Activated CD8-positive, alpha-beta memory T cell treated with anti-CD3 and anti-CD28 coated beads for 4 hours (primary cell): ENCODE measurements around the gene LPAR1.

Experiments
- DNase-seq, 2 donors: peaks; one replicate each; pipeline ENCODE4 v3.0.0-alpha.2; 2020; ENCODE audit warnings: low read depth in 2 of 2

Gene LPAR1

DNA sequence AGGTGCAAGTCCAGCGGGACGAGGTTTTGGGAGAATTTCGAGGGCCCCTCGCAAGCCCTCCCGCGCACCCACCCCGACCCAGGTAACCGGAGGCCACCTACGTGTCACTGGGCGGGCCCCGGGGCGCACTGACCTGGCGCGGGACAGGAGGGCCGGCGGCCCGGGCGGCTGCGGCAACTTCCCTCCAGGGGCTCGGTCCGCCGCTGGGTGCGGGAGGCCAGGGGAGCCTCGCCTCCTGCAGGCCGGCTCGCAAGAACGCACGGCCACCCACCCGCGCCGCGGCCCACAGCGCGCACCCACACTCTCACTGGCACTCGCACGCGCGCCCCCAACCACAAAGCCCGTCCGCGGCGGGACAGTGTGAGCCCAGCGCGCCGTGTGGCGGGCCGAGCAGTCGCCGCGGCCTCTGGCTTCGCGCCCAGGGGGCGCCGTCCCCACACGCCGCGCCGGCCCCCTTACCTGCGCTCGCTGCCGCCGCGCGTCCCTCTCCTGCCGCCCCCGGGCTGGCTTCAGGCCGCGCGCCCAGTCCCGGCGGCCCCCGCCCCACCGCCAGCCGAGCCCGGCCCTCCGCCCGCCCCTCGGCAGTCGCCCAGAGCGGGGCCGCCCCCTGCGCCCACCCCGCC, 451 bp downstream of the LPAR1 start:
- DNase-seq, result no peak

GRCh38 chr9:111037356-111037707, 938 bp downstream of the LPAR1 start:
- DNase-seq, result no peak

DNA sequence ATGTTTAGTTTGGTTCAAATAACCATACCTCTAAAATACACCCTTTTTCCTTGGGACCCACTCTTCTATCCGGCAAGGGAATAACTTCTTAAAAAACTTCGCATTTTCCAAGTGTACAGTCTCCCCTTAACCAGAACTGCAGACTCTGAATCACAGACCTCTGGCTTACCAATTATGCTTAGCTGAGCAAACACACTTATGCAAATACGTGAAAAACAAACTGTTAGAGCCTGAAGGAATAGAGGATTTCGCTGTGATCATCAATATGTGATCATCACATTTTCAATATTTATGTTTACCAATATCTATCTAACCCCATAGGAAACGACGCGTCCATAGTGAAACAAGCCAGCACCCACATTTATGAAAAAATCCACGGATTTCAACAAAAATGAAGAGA, 1.3 kb downstream of the LPAR1 start:
- no peak for DNase-seq

DNA sequence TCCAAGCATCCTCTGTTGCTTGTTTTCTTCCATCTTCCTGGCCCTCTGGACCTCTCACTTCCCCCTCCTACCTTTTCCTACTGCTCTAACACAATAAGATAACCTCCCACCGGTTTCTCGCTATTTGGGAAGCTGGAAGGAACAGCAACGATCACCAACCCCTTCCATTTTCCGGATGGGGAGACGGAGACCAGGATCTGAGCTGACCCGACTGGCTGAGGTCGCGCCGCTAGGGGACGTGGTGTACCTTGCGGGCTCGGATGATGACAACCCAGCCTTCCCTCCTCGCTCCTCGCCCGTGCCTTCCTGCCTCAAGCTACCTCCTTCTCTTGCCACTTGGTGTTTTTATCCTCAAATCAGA, 1.9 kb downstream of the LPAR1 start:
- no peak for DNase-seq

- DNase-seq, result no peak
Measured at GRCh38 chr9:111035543-111036428, 2.5 kb downstream of the LPAR1 start.

- DNase-seq, result no peak
Measured at GRCh38 chr9:111034898-111035539, 3.3 kb downstream of the LPAR1 start.

GRCh38 chr9:111034170-111034897, 3.9 kb downstream of the LPAR1 start:
- no peak for DNase-seq

DNA sequence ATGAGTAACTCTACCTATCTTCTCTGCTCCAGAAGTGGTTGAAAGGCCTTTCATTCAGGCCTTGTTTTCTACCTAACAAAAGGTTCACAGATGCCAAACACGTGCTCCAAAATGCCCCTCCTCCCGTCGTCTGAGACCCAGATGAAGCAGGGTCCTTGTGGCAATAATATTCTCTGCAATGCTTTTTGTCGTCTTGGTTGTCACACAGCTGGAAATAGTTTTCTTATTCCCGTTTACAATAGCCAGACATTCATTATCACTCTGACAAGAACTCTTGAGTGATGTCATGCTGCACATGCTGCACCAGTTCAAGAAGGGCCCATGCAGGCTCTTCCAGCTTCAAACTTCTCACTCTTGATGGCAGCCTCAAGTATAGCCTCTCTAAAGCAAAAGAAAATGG, 7.8 kb downstream of the LPAR1 start:
- DNase-seq, result no peak

GRCh38 chr9:111029260-111029659, 9.0 kb downstream of the LPAR1 start:
- no peak for DNase-seq

GRCh38 chr9:111027798-111028197, 10.5 kb downstream of the LPAR1 start:
- DNase-seq, result no peak

GRCh38 chr9:111023128-111023527, 15.1 kb downstream of the LPAR1 start:
- DNase-seq, result no peak

DNA sequence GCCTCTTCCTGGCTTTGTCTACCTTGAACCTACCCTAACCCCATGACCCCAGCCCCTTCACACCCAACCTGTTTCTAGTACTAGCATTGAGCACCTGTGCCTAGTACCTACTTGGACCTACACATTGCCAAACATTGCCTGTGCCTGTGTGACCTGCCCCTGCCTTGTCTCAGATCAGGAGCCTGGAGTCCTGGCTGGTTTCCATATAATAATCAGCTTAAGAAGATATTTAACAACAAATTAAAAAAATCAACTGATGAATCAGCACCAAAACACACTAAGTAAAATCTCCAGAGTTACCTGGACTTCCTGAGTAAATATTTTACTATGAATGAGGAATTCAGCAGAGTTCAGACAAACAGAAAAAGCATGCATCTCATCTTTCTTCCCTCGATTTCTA, 17.7 kb downstream of the LPAR1 start:
- DNase-seq, result no peak

GRCh38 chr9:111016426-111017045, 21.7 kb downstream of the LPAR1 start:
- no peak for DNase-seq

DNA sequence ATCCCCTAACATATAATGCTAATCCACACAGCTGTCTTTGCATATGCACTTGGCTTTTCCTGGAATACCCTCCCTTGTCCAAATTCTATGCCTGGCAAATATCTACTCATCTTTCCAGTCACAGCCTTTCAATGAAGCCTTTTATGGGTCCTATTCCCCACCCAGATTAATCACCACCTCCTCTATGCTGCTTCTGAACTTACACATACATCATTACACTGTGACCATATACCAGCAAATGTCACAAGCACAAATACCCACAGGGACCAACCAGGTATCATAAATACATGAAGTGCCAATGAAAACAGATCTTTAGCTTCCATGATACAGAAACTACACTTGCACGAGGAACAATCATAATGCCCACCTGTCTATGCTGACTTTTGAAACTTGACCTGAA, 22.3 kb downstream of the LPAR1 start:
- no peak for DNase-seq

DNA sequence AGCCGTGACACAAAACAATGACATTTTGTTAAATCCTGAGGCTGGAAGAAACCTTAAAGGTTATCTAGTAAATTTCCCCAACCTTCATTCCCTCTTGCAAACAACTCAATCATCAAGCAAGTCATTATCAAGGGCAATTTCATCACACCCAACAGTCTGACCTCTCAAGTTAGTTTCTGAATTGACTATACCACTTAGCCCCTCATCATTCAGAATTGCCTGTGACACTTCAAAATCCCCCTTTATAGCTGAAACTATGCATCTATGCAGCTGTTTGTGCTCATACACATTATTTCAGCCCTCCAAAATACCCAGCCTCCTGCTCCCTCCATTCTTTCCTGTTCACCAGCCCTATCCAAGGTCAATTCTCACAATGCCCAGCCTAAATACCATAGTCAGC, 24.6 kb downstream of the LPAR1 start:
- DNase-seq, result no peak

DNA sequence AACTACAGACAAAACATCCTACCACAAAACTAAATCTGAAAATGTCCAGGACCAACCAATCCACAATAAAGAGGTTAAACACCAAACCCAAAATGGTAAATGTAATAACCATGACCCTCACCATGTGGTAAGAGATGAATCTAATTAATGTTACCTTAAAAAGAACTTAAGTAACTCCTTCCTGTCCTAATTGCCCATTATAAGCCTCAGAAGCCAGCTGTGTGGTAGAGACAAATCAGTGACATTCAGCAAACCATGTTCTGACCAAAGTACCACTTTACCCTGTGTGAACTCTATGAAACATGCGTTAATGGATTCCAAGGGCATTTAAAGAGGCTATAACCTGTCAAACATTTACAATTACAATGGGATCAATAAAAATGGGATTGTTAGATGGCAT, 25.0 kb downstream of the LPAR1 start:
- DNase-seq, result no peak

DNA sequence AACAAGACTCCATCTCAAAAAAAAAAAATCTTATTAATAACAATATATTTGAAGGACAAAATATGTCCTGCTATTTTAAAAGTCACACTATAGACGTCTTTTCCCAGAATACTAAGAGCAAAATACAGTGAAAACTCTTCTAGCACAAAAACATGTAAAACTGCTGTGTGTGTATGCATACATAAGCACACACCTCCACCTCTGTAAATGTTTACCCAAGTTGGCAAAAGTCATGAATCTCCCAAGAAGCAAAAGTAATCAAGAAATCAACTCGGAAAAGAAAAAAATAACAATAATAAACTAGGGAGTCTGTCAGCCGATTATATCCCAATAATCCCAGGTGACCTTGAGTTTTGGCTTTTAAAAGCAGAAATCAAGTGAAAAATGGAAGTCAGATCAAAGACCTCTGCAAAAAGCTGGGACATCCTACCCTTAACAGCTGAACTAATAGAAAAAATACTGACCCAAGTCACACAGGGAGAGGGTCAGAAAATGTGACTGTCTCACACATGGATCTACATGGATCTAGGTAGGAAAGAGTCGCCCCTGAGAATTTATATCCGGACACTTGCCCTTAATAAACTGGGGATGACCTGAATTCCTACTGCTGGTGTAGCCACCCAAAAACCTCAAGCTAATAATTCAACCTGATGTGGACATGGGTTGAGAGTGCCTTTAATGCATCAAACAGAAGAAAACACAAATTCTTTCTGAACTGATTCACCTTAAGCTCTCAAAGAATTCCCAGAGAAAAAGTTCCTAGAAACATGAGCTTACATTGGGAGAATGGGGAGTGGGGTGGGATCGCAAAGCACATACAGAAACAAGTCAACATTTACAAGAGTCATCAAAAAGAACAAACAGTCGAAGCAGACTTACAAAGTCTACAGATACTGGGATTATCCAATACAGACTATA, 29.9 kb downstream of the LPAR1 start:
- DNase-seq, result no peak

- DNase-seq, result no peak
Measured at GRCh38 chr9:111005746-111006470, 32.4 kb downstream of the LPAR1 start.

DNA sequence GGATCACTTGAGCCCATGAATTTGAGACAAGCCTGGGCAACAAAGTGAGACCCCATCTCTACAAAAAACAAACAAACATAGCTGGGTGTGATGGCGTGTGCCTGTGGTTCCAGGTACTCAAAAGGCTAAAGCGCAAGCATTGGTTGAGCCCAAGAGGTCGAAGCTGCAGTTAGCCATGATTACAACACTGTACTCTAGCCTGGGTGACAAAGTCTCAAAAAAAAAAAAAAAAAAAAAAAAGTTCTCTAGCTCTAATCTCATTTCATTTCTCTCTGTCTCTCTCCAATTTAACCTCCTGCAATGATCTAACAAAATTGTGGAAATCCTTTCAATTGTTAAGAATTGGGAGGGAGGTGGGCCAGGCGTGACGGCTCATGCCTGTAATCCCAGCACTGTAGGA, 33.3 kb downstream of the LPAR1 start:
- no peak for DNase-seq

DNA sequence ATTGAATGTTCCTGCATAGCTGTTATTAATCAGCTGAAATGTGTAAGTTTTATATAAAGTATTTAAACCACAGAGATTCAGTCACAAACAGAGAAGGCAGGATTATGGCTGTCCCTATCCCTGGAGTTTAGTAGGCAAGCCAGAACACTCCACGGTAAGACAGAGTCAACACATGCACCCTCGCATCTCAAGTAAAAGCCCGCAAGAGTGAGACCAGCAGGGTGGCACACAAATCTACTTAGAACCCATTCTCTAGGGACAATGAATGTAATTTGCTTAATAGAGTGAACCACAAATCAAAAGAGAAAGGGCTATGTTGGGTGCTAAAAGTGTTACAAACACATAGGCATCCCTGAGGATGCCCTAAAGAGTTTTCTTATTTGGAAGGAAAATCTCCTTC, 35.1 kb downstream of the LPAR1 start:
- no peak for DNase-seq
